Keratinocyte (primary cell): ENCODE data around the gene CYP19A1.

Experiments
- EZH2 ChIP-seq: IDR thresholded peaks from one replicate; pipeline ENCODE4 v1.6.1; 2012; ENCODE audit warnings: inconsistent platforms, mild to moderate bottlenecking, low read length, moderate library complexity
- TF ChIP-seq, protein P1 (sequence below), 3 experiments: IDR thresholded peaks in 1 of 3; conservative IDR thresholded peaks in 1 of 3; optimal IDR thresholded peaks in 1 of 3; 2 replicates in 2 of 3; 3 replicates in 1 of 3; pipeline versions ENCODE3 to v1.5.1; 2011; ENCODE audit warnings: low read length in 3 of 3, mild to moderate bottlenecking in 3 of 3, moderate library complexity in 2 of 3, control low read depth in 1 of 3, inconsistent platforms in 1 of 3; ENCODE audit not compliant: insufficient read depth in 2 of 3; ENCODE audit errors: extremely low read depth in 1 of 3

DNA sequence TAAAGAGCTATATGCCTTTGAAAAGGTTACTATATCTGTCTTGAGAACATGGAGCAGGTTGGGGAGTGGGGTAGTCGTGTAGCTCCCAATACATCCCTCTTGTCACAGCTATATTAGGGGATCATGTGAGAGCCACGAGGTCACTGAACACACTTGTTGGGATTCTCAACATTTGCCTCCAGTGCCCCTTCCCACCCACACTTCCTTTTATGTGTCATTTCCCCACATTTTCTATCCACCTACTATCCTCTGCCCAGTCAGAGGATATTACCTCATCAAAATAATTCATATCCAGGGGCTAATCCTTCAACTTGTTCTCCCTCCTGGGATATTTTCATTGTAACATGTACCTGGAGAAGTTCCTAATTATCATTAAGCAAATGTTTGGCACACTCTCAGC, 85.0 kb downstream of the CYP19A1 start:
- TF ChIP-seq EZH2, result no peak
- TF ChIP-seq, protein P1, sequence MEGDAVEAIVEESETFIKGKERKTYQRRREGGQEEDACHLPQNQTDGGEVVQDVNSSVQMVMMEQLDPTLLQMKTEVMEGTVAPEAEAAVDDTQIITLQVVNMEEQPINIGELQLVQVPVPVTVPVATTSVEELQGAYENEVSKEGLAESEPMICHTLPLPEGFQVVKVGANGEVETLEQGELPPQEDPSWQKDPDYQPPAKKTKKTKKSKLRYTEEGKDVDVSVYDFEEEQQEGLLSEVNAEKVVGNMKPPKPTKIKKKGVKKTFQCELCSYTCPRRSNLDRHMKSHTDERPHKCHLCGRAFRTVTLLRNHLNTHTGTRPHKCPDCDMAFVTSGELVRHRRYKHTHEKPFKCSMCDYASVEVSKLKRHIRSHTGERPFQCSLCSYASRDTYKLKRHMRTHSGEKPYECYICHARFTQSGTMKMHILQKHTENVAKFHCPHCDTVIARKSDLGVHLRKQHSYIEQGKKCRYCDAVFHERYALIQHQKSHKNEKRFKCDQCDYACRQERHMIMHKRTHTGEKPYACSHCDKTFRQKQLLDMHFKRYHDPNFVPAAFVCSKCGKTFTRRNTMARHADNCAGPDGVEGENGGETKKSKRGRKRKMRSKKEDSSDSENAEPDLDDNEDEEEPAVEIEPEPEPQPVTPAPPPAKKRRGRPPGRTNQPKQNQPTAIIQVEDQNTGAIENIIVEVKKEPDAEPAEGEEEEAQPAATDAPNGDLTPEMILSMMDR (optimal IDR thresholded peaks at IDR 0.05 in 1 of 3, IDR thresholded peaks at IDR 0.05 in 1 of 3, conservative IDR thresholded peaks at IDR 0.05 in 1 of 3; ENCODE audit: extremely low read depth in 1 of 3, insufficient read depth in 2 of 3, low read length in 3 of 3), result no peak
